Fibroblast of lung (primary cell): ENCODE results near the gene ROBO1.
"Not testable (repeated sequence)": the region's sequence is repeated elsewhere in the genome, so short reads cannot be mapped to it uniquely, and the experiment has no call there.

Experiments used
- CTCF ChIP-seq, 2 donors: IDR thresholded peaks in 1 of 2; conservative IDR thresholded peaks in 1 of 2; 1 replicate in 1 of 2; 2 replicates in 1 of 2; pipeline ENCODE4 v1.5.1; 2011 to 2012; ENCODE audit warnings: low read length in 2 of 2, control low read depth in 1 of 2, inconsistent platforms in 1 of 2, low read depth in 1 of 2, mild to moderate bottlenecking in 1 of 2
- EZH2 ChIP-seq: IDR thresholded peaks from 2 replicates; pipeline ENCODE4 v1.5.1; 2012; ENCODE audit warnings: low read length, control low read depth, mild to moderate bottlenecking; ENCODE audit errors: missing control alignments

- TF ChIP-seq CTCF (conservative IDR thresholded peaks at IDR 0.05 in 1 of 2, IDR thresholded peaks at IDR 0.05 in 1 of 2; ENCODE audit: low read depth in 1 of 2, low read length in 2 of 2); EZH2: not testable (repeated sequence)
Measured at GRCh38 chr3:79502216-79502681, 265.5 kb downstream of the ROBO1 start.
